ENCODE results near the gene ZFYVE16.

Gene ZFYVE16

DNA sequence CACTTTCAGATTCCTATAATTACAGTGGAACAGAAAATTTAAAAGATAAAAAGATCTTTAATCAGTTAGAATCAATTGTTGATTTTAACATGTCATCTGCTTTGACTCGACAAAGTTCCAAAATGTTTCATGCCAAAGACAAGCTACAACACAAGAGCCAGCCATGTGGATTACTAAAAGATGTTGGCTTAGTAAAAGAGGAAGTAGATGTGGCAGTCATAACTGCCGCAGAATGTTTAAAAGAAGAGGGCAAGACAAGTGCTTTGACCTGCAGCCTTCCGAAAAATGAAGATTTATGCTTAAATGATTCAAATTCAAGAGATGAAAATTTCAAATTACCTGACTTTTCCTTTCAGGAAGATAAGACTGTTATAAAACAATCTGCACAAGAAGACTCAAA, 29.5 kb downstream of the ZFYVE16 start:
- H3K4me3 ChIP-seq (ENCODE audit: severe bottlenecking), result no peak overlapping the region
- no peak overlapping the region for H3K27ac ChIP-seq (ENCODE audit: poor library complexity, severe bottlenecking)
- peaks cover 72% of the 10 kb centered on the region for H3K36me3 ChIP-seq (ENCODE audit: low read depth)
- no peak for ATAC-seq (ENCODE audit: low read depth)
- no peaks in the 10 kb centered on the region for H3K9me3 ChIP-seq (ENCODE audit: severe bottlenecking)
- no peak for DNase-seq (ENCODE audit: low spot score)
- H3K27me3 ChIP-seq (ENCODE audit: insufficient read depth, poor library complexity, severe bottlenecking), result no peaks in the 10 kb centered on the region
- H3K4me1 ChIP-seq (ENCODE audit: insufficient read depth, poor library complexity, severe bottlenecking), result peaks cover 3% of the 10 kb centered on the region
- no peak for TF ChIP-seq CTCF (IDR thresholded peaks at IDR 0.05; ENCODE audit: poor library complexity, severe bottlenecking)

- ATAC-seq (ENCODE audit: low read depth) (no peak), DNase-seq (ENCODE audit: low spot score) (no peak)
- Histone ChIP-seq H3K36me3 (ENCODE audit: low read depth) (peaks cover 82% of the 10 kb centered on the region), H3K27me3 (ENCODE audit: insufficient read depth, poor library complexity, severe bottlenecking) (no peaks in the 10 kb centered on the region), H3K27ac (ENCODE audit: poor library complexity, severe bottlenecking) (no peak overlapping the region), H3K9me3 (ENCODE audit: severe bottlenecking) (no peaks in the 10 kb centered on the region), H3K4me1 (ENCODE audit: insufficient read depth, poor library complexity, severe bottlenecking) (peaks cover 3% of the 10 kb centered on the region), H3K4me3 (ENCODE audit: severe bottlenecking) (no peak overlapping the region)
- no peak for TF ChIP-seq CTCF (IDR thresholded peaks at IDR 0.05; ENCODE audit: poor library complexity, severe bottlenecking)
These were observed 30.9 kb downstream of the ZFYVE16 start for GRCh38 chr5:80438739-80439138.

GRCh38 chr5:80439213-80439612, 31.3 kb downstream of the ZFYVE16 start:
- Histone ChIP-seq H3K4me3 (ENCODE audit: severe bottlenecking) (no peak overlapping the region), H3K9me3 (ENCODE audit: severe bottlenecking) (no peaks in the 10 kb centered on the region), H3K36me3 (ENCODE audit: low read depth) (peaks cover 82% of the 10 kb centered on the region), H3K27ac (ENCODE audit: poor library complexity, severe bottlenecking) (no peak overlapping the region), H3K4me1 (ENCODE audit: insufficient read depth, poor library complexity, severe bottlenecking) (peaks cover 3% of the 10 kb centered on the region), H3K27me3 (ENCODE audit: insufficient read depth, poor library complexity, severe bottlenecking) (no peaks in the 10 kb centered on the region)
- ATAC-seq (ENCODE audit: low read depth) (no peak), DNase-seq (ENCODE audit: low spot score) (no peak)
- no peak for TF ChIP-seq CTCF (IDR thresholded peaks at IDR 0.05; ENCODE audit: poor library complexity, severe bottlenecking)

GRCh38 chr5:80442742-80443141, 34.9 kb downstream of the ZFYVE16 start:
- Histone ChIP-seq H3K27ac (ENCODE audit: poor library complexity, severe bottlenecking) (no peak overlapping the region), H3K27me3 (ENCODE audit: insufficient read depth, poor library complexity, severe bottlenecking) (no peaks in the 10 kb centered on the region), H3K4me3 (ENCODE audit: severe bottlenecking) (no peak overlapping the region), H3K4me1 (ENCODE audit: insufficient read depth, poor library complexity, severe bottlenecking) (peaks cover 3% of the 10 kb centered on the region), H3K9me3 (ENCODE audit: severe bottlenecking) (no peaks in the 10 kb centered on the region), H3K36me3 (ENCODE audit: low read depth) (peaks cover 81% of the 10 kb centered on the region)
- ATAC-seq (ENCODE audit: low read depth) (no peak), DNase-seq (ENCODE audit: low spot score) (no peak)
- TF ChIP-seq CTCF (IDR thresholded peaks at IDR 0.05; ENCODE audit: poor library complexity, severe bottlenecking), result no peak

- Histone ChIP-seq H3K27ac (ENCODE audit: poor library complexity, severe bottlenecking) (no peak overlapping the region), H3K9me3 (ENCODE audit: severe bottlenecking) (no peaks in the 10 kb centered on the region), H3K36me3 (ENCODE audit: low read depth) (peaks cover 68% of the 10 kb centered on the region), H3K27me3 (ENCODE audit: insufficient read depth, poor library complexity, severe bottlenecking) (no peaks in the 10 kb centered on the region), H3K4me1 (ENCODE audit: insufficient read depth, poor library complexity, severe bottlenecking) (no peaks in the 10 kb centered on the region), H3K4me3 (ENCODE audit: severe bottlenecking) (no peak overlapping the region)
- no peak for TF ChIP-seq CTCF (IDR thresholded peaks at IDR 0.05; ENCODE audit: poor library complexity, severe bottlenecking)
- DNase-seq (ENCODE audit: low spot score), result no peak
- no peak for ATAC-seq (ENCODE audit: low read depth)
These were observed 45.5 kb downstream of the ZFYVE16 start for GRCh38 chr5:80453366-80453765.

Measured in RWPE2 (cell line).